GM04504 (cell line): ENCODE measurements around the gene GPS1.
A peak's percentile ranks its signal among the peaks of the same experiment; 100 is the strongest.

Experiments
- DNase-seq: peaks from one replicate; pipeline ENCODE4 v3.0.0-alpha.2; 2012; ENCODE audit warnings: low read depth

GPS1 gene

DNA sequence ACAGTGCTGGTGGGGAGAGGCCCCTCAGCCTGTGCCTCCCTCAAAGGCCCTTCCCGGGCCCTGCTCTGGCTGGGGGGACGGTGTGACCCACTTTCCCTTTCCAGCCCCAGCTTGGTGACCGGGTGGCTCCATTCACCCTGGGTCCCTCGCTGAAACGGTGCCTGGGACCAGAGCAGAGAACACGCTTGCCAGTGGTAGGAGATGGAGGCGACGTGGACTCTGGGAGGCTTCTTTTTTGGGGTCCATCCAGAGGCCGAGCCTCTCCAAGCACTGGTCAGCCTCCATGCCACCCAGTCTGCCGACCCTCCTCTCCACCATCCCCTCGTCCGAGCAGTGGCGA lies 36.8 kb upstream of the GPS1 start:
- DNase-seq = no peak

DNA sequence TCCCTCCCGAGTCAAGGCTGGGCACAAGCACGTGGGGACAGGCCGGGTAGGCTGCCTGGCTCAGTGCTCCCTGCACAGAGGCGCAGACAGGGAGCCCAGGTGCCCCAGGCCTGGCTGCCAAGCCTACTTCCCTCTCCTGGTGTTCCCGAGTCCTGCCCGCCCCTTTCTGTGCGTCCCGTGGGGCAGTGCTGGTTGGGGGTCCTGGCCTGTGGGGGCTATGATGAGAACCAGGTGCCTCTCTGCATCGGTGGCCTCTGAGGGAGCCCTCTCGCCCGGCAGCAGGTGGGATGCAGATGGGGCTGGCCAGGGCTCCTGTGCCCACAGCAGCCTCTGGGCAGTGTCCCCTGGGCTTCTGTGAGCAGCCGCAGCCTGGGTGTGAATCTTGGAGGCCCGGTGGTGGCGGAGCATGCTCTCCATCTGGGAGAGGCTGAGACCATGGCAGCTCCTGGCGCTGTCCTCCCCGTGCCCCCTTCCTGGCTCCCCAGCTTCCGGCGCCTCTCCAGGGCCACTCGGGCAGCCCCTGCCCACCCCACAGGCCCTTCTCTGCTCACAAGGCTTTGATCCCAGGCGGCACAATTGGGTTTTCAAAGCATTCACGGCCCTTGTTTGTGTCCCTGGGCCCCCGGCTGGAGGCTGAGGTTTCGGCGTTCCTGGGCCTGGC lies 36.3 kb upstream of the GPS1 start:
- DNase-seq = no peak

DNA sequence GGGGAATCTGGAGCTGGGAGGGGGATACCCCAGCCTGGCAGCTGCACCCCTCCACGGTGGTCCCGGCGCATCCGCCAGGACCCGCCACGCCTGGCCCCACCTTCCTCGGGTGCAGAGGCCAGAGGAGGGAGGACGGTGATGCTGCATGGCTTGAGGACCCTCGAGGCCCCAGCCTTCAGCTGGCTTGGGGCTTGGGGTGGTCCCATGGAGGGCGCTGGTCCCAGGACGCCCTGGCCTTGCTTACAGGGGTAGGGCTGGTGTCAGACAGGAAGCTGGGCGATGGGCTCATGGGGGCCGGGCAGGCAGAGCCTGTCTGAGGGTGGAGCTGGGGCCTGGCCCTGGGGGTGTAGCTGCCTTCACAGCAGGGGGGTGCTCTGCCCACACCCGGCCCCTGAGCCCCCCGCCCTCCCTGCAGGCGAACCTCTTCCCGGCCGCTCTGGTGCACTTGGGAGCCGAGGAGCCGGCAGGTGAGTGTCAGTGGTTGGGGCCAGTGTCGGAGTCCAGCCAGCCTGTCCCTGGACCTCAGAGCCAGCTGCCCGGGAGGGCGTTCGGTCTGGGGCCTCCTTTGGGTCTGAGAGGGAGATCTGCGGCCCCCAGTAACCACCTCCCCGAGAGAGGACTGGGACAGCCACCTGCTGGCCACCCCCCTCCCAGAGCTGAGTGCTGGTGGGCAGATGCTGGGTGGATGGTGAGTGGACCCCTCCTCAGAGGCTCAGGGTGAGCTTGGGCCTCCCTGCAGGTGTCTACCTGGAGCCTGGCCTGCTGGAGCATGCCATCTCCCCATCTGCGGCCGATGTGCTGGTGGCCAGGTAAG lies 35.4 kb upstream of the GPS1 start:
- DNase-seq = no peak

DNA sequence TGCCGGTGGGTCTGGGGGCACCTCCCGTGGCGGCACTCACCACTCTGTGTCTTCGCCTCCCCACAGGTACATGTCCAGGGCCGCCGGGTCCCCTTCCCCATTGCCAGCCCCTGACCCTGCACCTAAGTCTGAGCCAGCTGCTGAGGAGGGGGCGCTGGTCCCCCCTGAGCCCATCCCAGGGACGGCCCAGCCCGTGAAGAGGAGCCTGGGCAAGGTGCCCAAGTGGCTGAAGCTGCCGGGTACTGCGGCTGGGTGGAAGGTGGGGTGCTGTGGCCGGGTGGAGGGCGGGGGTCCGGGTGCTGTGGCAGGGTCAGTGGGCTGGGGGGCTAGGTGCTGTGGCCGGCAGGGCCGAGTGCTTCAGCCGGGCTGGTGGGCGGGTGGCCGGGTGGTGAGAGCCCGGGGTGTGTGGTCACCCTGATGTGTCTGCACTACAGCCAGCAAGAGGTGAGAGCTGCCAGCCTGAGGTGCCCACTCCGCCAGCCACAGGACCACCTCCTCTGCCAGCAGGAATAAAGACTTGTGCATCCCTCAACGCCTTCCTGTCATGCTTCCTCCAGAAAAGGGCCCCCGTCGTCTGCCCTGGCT lies 34.7 kb upstream of the GPS1 start:
- DNase-seq = no peak

DNA sequence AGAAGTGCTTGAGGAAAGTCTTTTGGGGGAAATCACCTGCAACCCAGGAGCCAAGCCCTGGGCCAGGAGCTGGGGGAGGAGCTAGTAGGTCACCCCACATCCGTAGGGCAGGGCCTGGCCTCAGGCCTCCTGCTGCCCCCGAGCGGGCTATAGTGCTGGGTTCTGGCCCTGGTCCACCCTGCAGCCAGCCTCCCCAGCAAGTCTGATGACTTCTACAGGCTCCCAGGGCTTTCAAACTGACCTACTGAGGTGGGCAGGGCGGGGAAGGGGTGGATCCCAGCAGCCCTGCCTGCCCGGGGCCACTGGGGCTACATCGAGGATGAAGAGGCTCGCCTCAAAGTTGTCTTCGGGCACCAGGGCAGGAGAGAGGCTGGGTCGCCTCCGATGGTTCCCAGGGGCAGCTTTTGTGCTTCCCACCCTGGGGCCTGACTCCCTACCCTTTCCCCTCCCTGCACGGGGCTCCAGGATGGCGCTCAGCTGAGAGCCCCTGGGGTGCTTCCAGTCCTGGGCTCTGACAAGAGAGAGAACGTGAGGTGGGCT lies 34.0 kb upstream of the GPS1 start:
- no peak for DNase-seq

DNA sequence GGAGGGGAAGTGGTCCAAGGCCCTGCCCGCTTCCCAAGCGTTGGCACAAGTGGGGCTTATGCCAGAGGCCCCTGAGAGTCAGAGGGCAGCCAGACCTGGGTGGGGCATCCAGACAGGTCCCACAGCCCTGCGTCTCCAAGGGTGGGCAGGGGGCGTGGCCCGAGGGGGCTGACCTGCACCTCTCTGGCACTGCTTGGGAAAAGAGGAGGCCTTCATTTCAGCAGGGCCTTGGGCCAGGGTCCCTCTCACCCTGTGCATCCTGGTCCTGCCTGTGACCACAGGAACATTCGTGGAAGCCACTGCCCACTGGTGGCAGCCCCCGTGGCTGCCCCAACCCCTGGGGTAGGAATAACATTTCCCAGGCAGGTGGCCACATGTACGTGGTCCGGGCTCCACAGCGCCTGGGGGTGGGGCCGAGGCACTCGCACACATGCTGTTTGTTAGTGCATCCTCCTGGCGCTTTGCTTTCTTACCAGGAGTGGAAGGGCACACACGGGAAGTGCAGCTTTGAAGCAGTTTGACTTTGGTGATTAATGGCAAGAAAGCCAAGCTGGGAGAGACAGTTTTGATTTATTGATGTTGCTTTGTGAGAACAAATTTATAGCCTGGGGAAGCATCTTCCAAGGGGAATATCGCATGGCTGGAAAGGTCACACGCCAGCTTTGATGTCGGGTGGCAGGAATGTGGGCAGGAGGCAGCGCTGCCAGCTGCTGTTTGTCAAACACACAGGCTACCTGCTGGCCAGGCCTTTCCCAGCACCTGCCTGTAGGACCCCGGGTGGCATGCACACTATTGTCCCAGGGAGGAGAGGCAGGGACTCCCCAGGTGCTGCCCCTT lies 33.3 kb upstream of the GPS1 start:
- DNase-seq = no peak

DNA sequence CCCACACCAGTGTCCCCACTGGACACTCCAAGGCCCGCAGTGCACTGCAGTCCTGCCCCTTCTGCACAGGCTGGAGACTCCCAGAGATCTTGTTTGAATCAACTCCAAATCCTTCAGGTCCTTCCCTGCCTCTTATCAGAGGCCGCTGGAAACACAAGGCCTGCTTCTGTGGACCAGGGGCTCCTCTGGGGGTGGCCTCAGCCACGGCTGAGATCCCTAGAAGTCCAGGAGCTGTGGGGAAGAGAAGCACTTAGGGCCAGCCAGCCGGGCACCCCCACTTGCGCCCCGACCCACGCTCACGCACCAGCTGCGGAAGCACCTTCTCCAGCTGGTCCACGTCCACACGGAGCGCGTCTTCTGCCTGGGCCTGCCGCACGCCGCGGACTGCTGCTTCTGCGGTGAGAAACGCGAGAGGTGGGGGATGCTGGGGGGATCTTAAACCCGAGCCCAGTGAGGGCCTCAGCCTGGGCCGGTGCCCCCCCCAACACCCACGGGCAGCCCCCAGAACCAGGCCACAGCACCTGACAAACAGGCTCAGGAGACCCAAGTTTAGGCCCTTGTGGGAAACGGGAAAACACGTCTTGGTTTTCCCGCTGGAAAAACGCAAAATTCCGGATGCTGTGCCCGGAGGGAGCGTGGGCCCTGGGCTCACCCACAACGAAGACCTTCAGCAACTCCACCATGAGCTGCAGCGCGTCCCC lies 32.6 kb upstream of the GPS1 start:
- no peak for DNase-seq

DNA sequence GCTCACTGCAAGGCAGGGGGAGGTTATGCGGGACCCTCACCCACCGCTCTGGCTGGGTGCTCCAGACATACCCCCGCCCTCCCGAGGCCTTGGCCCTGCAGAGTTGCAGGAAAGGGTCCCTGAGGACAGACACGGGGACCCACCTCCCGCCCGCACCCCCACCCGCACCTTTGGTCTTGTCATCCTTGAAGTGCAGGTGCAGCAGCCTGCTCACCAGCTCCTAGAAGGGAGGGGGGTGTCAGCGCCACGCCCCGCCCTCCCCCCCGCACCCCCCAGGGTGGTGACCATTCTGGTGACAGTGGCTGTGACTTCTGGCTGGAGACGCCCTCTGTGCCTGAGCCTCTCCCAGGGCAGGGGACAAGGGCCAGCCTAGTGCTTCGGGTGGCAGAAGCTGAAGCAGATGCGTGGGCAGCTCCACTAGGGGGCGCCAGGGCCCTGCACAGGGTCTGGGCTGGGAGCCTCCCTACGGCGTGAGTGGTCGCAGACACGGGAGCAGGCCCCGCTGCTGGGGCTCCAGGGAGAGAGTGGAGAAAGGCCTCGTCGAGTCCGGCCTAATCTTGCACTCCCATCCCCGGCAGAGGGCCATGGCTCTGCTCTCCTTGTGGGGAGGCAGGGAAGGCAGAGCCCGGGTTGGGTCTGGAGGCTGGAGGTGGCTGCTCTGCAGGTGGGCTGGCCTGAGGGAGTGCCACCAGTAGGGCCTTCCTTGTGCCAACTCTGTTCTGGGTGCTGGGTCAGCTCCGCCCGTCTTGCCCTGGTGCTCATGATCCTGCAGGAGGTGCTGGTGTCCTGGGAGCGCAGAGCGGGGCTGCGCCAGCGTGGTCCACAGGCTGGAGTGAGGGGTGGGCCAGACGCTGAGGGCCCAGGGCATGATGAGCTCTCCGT lies 31.8 kb upstream of the GPS1 start:
- DNase-seq = no peak

DNA sequence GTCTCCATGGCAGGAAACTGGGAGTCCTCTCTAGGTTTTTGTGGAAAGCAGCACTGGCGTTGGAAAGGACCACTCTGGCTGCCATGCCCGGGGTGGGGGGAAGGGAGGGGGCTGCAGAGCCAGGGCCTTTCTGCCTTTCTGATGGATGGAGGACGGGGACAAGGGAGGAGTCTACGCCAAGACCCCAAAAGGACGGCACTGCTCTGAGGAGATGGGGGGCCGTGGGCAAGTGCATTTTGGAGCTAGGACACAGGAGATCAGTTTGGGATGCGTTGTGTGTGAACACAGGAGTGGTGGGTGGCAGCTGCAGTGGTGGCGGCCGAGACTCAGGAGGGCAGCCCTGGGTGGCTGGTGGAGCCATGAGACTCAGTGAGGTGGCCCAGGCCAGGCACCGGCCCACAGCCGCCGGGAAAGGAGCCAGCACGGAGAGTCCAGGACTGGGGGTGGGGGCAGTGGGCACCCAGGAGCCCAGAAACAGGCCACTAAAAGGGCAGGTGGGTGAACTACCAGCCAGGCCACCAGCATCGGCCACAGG lies 31.1 kb upstream of the GPS1 start:
- DNase-seq = no peak

DNA sequence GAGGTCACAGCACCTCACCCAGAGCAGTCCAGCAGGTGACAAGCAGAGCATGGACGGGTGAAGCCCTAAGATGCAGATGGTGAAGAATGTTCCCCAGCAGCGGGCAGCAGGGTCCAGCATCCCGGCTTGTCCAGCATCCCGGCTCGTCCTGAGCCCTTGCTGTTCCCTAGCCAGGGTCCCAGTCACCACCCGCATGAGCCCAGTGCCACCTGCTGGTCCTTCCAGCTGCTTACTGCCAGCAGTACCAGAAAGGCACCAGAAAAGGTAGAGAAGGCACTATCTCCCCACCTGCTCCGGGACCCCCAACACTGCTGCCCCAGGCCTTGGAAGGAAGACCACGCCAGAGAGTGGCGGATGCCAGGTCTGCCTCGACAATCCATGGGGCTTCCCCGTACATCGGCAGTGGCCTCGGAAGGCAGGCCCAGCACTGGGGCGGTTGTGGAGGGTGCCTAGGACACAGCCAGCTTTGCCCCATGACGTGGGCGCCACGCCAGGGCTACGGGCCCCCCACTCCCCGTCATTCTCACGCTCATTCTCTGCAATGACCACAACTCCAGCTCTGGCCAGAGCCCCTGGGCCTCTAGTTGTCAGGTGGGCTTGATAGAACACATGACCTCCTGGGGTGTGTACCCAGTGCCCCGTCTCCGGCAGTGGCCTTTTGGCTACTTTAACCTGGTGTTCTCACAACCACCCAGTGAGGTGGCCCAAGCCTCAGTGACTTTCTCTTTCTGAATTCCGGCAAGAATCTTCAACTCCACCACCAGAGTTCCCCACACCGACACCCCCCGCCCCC lies 30.4 kb upstream of the GPS1 start:
- peak; percentile 60 for DNase-seq

DNA sequence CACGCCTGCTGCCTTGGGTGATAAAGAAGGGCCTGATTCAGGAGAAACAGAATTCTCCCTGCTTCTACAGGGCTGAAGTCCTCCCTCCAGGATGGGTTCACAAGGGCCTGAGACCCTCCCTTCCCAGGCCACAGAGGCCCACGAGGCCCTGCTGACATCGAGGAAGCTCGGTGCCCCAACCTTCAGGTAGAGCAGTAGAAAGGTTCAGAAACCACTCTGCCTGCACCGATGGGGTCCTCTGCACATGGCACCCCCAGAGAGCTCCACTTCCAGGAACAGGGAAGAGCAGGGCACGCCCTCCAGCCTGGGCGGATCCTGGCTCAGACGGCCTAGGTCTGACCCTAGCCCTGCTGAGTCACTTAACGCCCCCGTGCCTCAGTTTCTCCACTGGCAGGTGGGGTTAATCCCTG lies 29.8 kb upstream of the GPS1 start:
- DNase-seq = no peak

DNA sequence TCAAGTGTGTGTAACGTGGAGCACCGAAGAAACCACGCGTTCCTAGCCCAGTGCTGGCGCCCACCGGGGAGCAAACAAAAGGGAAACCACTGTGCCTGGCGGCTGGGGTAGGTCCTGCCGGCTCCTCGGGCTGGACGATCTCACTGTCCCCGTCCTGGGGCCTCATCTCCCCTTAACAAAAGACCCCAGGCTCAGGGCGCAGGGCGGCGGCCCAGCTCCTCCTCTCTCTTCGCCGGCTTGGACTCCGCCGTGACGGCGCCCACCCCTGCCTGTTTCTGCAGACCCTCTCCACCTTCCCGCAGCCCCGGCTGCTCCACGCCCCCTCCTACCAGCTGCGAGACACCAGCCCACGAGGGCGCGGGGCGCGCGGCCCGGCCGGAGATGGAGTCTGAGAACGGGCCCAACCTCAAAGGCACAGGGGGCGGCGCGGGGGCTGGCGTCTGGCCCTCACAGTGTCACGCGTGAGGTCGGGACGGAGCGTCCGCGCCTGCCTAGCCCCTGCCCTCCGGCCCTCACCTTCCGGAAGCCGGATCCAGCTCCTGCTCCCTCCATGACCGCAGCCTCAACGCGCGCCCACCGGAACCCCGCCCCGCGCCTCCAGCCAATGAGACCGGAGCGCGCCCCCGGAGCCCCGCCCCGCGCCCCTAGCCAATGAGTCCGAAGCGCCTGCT lies 29.3 kb upstream of the GPS1 start, which contains the start of gene CENPX:
Gene CENPX, minus strand, starts transcription at position 569 of the 671 bp plus-strand sequence. Its CDS starts 17 bp downstream, at position 552.
- DNase-seq = no peak

DNA sequence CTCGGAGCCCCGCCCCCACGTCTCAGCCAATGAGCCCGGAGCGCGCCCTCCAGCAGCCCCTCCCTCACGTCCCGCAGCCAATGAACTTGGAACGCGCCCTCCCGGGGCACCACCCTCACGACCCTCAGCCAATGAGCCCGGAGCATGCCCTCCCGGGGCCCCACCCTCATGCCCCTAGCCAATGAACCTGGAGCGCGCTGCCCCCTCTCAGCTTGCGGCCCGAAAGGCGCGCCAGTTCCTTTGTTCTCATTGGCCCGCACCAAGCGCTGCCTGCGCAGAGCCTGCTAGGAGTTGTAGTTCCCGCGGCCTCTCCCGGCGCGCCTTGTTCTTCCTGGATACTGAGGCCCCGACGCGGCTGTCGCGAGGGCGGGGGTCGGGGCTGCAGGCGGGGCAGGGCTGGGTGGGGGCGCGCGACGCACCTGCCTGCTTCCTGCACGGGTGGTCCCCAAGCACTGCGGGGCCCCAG lies 28.7 kb upstream of the GPS1 start, which contains the start of gene LRRC45:
Gene LRRC45, plus strand, starts transcription at position 325 of the 466 bp plus-strand sequence. CDS start 339 bp downstream, outside the sequence.
- DNase-seq = peak; percentile 99

DNA sequence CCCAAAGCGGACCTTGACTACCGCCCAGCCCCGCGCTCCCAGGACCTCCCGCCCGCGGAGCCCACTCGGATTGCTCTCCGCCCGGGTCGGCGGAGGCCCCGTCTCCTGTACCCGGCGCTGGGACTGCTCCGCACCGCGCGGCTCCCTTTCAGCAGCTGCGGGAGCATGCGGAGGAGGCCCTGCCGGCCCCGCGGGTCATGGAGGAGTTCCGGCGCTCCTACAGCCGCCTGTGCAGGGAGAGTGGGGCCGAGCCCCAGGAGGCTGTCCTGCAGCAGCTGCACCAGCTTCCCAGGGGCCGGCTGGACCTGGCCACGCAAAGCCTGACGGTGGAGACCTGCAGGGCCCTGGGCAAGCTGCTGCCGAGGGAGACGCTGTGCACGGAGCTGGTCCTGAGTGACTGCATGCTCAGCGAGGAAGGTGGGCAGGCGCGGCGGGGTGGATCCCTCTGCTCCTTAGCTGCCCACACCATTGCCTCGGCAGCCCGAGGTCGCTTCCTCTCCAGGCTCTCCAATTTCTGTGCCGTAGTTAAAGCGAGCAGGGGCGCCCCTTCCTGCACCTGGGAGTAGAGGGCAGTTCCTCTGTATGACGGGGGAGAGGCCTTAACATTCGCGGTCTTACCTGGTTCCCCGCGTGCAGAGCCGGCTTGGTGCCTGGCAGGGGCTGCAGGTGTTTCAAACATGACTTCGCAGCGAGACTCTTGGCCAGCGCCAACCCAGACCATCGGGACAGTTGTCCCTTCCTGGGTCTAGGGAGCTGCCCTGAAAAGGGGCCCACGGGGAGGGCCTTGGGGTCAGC lies 28.1 kb upstream of the GPS1 start:
- no peak for DNase-seq

DNA sequence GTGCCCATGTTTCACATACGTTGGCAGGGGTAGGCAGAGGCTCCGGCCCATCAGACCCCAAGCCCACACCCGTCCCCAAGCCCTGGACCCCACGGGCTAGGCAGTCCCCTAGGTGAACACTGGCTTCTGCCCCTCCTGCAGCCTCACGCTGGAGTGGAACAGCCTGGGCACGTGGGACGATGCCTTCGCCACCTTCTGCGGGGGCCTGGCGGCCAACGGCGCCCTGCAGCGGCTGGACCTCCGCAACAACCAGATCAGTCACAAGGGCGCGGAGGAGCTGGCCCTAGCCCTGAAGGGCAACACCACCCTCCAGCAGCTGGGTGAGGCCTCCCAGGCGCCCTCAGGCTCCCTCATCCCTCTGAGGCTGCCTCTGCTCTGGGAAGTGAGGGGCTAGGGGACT lies 26.8 kb upstream of the GPS1 start:
- no peak for DNase-seq

DNA sequence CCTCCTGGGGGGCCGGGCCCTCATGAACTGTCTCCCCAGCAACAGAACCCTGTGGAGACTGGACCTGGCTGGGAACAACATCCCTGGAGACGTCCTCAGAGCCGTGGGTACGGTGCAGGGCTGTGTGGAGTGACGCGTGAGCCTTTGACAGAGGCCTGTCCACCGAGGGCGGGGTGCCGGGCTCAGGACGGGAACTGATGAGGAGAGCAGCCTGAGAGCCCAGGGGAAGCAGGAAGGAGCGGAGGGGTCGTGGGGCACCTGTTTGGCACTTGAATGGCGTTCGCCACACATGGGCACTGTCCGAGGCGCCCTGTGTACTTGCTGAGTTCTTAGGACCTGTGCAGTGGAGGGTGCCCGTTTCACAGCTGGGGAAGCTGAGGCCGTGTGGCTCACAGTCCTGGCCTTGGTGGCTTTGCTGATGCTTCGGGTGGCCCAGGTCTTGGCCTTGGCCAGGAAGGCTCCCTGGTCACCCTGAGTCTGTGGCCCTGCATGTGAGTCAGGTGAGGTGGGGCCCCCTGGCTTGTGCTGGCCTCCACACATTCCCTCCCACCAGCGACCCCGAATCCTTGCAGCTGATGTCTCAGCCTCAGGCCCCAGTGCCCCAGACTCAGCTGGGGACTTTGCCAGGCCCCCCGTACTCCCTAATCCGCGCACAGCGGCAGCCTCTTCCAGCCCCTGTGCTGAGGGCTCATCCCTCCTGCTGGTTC lies 26.1 kb upstream of the GPS1 start:
- DNase-seq = no peak

DNA sequence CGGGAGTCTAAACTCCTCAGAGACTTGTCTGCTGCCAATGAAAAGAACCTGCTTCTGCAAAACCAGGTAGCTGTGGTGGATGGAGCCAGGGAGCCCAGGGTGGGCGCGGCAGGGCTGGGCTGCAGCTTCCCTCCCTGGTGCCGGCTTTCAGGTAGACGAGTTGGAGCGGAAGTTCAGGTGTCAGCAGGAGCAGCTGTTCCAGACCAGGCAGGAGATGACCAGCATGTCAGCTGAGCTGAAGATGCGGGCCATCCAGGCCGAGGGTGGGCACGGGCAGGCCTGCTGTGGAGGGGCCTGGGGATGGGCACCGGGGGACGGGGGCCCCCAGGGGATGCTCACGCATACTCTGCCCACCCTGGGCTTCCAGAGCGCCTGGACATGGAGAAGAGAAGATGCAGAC lies 23.5 kb upstream of the GPS1 start:
- DNase-seq = no peak
